NCI-H1048 (cell line): ENCODE measurements around the gene PPDPF.
"Not testable (repeated sequence)": the region's sequence is repeated elsewhere in the genome, so short reads cannot be mapped to it uniquely, and the experiment has no call there.

ENCODE experiments used
- DNase-seq: peaks from one replicate; lab custom pipeline; 2025; lab: John Stamatoyannopoulos, UW

Gene PPDPF

DNA sequence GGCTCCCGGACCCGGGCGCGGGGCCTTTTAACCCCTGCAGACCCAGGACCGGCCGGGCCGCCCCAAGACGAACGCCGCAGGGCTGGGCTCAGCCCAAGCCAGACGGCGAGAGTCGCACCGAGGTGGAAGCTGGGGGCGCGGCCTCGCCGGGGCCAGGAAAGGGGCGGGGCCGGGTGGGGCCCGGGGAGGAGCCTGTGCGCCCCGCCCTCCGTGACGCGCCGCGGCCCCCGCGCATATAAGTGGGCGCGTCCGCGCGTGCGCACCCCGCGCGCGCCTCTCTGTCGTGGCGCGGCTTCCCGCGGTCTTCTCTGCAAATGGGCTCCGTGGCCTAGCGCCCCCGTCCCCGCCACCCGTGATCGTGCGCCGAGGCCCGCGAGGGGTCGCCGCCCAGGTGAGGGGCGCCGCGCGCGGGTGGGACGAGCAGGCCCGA lies at the start of gene PPDPF:
Gene PPDPF (plus strand): TSS at position 262 of the 430 bp plus-strand sequence. CDS start 544 bp downstream, outside the sequence.
- DNase-seq = no peak

- no peak for DNase-seq
These were observed 49.4 kb upstream of the PPDPF start for GRCh38 chr20:63471002-63471716.

DNA sequence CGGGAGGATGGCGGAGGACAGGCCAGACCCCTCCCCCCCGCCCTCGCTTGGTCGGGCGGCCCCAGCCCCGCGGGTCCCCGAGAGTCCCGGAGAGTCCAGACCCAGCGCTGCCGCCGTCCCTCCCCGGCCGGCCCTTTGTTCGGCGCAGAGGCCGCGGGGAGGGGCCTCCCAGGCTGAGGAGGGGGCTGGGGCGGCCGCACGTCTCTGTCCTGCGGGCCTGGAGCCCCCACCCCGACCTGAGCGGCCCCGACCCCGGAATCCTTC lies 48.9 kb upstream of the PPDPF start:
- DNase-seq = no peak

GRCh38 chr20:63471981-63472831 lies 48.4 kb upstream of the PPDPF start, which contains the start of gene KCNQ2:
Gene KCNQ2 (minus strand): TSS chr20:63472655. CDS start chr20:63472463, 192 bp downstream.
- DNase-seq = no peak

DNA sequence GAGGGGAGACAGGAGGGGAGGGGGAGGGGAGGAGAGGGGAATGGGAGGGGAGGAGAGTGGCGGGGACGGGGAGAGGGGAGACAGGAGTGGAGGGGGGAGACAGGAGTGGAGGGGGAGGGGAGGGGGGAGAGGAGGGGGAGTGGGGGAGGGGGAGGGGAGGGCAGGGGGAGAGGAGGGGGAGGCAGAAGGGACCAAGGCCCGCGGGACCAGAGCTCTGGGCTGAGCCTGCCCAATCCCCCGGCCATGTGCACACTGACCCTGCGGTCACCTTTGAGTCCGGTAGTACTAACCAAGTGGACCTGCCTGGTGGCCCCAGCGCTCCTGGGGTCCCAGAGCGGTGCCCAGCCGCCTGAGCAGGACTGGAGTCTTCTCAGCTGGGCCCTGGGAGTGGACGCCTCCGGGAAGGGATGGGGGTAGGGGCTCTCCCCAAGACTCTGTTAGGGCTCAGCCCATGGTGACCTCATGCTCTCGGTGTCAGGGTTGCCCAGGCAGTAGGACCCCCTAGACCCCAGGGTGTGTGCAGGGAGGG lies 47.6 kb upstream of the PPDPF start:
- DNase-seq = no peak

- DNase-seq = no peak
These were observed 46.8 kb upstream of the PPDPF start for GRCh38 chr20:63473555-63474449.

- DNase-seq = no peak
These were observed 45.4 kb upstream of the PPDPF start for GRCh38 chr20:63475209-63475608.

DNA sequence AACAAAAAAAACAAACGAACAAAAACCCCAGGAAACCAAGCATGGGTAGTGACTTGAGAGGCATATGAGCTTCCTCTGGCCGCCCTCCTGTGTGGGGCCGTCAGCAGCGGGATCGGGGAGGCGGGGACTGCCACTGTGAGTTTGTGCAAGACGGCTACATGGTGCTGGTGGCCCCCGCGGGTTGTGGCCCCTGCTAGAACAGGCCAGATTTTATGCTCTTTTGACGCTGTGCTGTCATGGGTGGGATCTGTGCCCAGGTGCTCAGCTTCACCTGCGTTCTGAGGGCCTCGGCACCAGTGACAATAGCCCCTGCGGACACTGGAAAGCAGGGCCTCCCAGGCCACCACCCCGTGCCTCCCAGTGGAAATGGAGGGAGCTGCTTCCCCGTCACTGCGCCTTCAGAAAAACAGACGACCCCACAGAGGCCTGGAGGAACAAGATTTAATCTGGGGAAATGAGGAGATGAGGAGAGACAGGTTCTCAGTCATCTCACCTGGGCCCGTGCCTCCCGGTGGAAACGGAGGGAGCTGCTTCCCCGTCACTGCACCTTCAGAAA lies 43.4 kb upstream of the PPDPF start:
- DNase-seq = no peak

- no peak for DNase-seq
These were observed 42.6 kb upstream of the PPDPF start for GRCh38 chr20:63477944-63478343.

- DNase-seq = no peak
These were observed 41.9 kb upstream of the PPDPF start for GRCh38 chr20:63478346-63479302.

DNA sequence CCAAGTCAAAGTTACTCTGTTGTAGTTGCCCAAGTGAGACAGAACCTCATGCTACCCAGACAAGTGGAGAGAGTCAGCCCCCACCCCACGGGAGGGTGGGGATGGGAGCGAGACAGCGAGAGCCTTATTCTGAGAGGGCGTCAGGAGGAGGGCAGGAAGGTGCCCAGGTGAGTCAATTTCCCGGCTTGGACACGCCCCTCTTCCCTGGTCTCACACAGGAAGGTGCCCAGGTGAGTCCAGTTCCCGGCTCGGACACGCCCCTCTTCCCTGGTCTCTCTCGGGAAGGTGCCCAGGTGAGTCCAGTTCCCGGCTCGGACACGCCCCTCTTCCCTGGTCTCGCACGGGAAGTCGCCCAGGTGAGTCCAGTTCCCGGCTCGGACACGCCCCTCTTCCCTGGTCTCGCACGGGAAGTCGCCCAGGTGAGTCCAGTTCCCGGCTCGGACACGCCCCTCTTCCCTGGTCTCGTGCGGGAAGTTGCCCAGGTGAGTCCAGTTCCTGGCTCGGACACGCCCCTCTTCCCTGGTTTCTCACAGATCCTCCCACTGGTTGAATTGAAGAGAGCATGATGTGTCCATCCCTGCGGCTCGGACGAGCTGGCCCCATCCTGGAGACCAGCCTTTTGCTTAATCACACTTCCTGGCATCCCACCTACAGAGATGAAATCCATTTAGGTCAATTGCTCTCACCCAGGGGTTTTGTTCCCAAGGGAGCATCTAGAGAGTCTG lies 40.7 kb upstream of the PPDPF start:
- not testable (repeated sequence) for DNase-seq

DNA sequence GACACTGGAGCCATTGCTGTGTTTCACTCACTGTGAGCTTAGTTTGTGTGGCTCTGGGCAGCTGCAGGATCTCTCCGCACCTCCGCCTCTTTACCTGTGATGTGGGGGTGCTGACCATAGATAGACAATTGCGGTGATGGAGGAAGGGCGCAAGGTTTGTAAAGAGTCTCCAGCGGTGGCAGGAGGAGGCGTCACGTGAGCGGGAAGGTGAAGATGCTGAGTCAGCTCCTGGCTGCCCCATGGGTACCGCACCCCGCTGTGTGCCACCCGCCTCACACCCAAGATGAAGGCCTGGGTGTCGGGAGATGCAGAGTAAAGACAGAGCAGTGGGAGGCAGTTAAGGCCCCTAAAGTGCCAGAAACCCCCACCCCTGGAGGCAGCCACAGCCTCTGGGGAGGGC lies 39.1 kb upstream of the PPDPF start:
- DNase-seq = no peak

DNA sequence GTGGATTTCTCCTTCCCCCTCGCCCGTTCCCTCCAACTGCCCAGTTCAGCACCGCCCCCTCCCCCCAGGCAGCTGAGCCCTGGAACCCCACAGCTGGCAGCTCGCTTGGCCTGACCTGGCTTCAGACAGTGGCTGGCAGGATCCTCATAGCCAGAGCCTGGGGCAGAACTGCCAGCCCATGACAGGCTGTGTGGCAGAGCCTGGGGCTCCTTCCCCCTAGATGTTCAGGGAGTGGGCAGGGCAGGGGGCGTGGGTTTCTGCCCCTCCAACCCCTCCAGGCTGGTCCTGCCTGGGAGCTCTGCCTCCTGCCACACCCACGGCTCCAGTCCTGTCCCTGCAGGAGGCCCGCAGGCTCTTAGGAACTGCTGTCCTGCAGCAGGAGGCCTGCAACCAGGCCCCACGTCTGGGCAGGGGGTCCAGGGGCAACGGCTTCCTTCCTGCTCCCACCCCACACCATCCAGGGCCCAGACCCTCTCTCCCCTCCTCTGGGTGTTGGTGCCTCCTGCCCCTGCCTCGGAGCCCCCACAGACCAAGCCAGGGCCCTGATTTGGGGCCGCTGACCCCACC lies 38.5 kb upstream of the PPDPF start:
- DNase-seq = no peak

GRCh38 chr20:63483834-63484233 lies 36.7 kb upstream of the PPDPF start:
- no peak for DNase-seq

DNA sequence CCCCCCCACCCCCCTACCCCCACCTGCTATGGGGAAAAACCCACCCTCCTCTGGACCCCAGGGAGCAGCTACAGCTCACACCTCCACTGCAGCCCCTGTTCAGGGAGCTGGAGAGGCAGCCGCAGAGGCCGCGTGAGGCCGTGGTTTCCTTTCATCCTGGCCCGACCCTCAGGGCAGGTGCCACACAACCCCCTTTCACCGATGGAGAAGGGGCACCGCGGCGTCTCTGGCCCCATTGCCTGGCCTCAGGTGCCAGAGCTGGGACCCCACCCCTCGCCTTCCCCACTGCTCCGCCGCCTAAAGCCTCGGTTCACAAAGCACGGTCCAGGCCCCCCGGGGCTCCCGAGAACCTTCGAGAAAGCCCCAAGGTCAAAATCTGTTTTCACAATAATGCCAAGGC lies 36.3 kb upstream of the PPDPF start:
- DNase-seq = no peak

- no peak for DNase-seq
These were observed 35.7 kb upstream of the PPDPF start for GRCh38 chr20:63484651-63485403.

DNA sequence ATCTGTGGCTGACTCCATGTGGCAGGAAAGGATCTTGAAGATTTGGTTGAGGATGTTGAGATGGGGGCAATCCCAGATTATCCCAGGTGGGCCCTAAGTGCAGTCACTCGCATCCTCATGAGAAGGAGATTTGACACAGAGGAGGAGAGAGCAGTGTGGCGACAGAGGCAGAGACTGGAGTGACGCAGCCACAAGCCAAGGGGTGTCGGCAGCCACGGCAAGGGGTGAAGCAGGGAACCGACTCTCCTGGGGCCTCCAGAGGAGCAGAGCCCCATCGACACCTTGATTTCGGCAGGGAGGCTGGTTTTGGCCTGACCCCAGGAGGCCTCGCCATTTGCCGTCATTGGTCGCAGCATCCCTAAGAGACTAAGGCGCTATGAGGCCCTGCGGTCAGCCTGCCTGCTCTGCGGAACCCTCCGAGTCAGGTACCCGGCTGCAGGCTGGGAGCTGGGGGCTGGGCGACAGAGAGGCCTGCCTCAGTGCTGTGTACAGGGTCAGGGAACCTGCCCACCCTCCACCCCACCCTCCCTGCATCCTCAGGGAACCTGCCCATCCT lies 34.2 kb upstream of the PPDPF start:
- DNase-seq = no peak

DNA sequence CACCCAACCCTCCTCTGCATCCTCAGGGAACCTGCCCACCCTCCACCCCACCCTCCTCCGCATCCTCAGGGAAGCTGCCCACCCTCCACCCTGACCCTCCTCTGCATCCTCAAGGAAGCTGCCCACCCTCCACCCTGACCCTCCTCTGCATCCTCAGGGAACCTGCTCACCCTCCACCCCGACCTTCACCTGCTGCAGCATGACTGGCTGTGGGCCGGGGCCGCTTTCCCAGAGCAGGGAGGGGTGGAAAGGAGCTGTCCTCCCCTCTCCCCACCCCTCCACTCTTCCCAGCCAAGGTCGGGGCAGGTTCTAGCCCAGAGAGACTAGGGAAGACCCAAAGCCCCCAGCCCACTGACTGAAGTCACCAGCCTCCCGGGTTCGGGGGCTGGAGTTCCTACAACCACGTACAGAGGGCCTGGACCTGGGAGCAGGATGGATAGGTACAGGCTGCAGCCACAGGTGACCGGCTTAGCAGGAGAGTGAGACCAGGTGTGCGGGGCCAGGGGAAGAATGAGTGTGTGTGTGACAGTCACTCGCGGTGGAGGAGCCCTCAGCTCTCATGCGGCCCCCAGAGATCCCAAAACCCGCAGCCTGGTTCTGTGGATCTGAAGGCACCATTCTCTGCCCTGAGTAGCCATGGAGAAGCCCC lies 33.3 kb upstream of the PPDPF start:
- DNase-seq = no peak
